ENCODE results near the gene IL2RA. TPM values are rescaled to one million over a fixed set of nuclear protein-coding genes. Genes with fewer than 3 reads are reported as not detected.
"Not testable (repeated sequence)": the region's sequence is repeated elsewhere in the genome, so short reads cannot be mapped to it uniquely, and the experiment has no call there.

IL2RA gene
- total RNA-seq, 1 donor = not detected

GRCh38 chr10:6045878-6046772 lies 16.0 kb downstream of the IL2RA start:
- H3K27me3 ChIP-seq (ENCODE audit: insufficient read depth, low read length) = peaks cover 23% of the 10 kb centered on the region
- H3K9me3 ChIP-seq (ENCODE audit: low read depth, low read length) = no peaks in the 10 kb centered on the region
- no peak for DNase-seq (ENCODE audit: insufficient read length, low spot score, missing footprints)
- H4K20me1 ChIP-seq (ENCODE audit: insufficient read depth, low read length) = no peaks in the 10 kb centered on the region
- no peaks in the 10 kb centered on the region for H3K79me2 ChIP-seq (ENCODE audit: insufficient read depth, low read length)
- H3K27ac ChIP-seq (ENCODE audit: low read depth, low read length) = no peak overlapping the region
- H3K4me3 ChIP-seq (ENCODE audit: insufficient read depth, low read length) = no peak overlapping the region
- H3K4me2 ChIP-seq (ENCODE audit: insufficient read depth, low read length) = no peak overlapping the region
- H3K36me3 ChIP-seq (ENCODE audit: insufficient read depth, low read length) = no peaks in the 10 kb centered on the region
- no peak for TF ChIP-seq CTCF (IDR thresholded peaks at IDR 0.05; ENCODE audit: extremely low read depth, low read depth, low read length)
- peaks cover 5% of the 10 kb centered on the region for H3K4me1 ChIP-seq (ENCODE audit: insufficient read depth, low read length)
- no peak overlapping the region for H2AFZ ChIP-seq (ENCODE audit: low read length)

- Histone ChIP-seq H3K4me1 (ENCODE audit: insufficient read depth, low read length) (peaks cover under 1% of the 10 kb centered on the region), H3K4me3 (ENCODE audit: insufficient read depth, low read length) (no peak overlapping the region), H4K20me1 (ENCODE audit: insufficient read depth, low read length) (no peaks in the 10 kb centered on the region), H3K9me3 (ENCODE audit: low read depth, low read length) (no peaks in the 10 kb centered on the region), H3K36me3 (ENCODE audit: insufficient read depth, low read length) (no peaks in the 10 kb centered on the region), H3K27ac (ENCODE audit: low read depth, low read length) (no peak overlapping the region), H3K27me3 (ENCODE audit: insufficient read depth, low read length) (peaks cover 23% of the 10 kb centered on the region), H3K4me2 (ENCODE audit: insufficient read depth, low read length) (no peak overlapping the region), H3K79me2 (ENCODE audit: insufficient read depth, low read length) (no peaks in the 10 kb centered on the region), H2AFZ (ENCODE audit: low read length) (no peak overlapping the region)
- TF ChIP-seq CTCF (IDR thresholded peaks at IDR 0.05; ENCODE audit: extremely low read depth, low read depth, low read length) = no peak
- DNase-seq (ENCODE audit: insufficient read length, low spot score, missing footprints) = no peak
Measured at GRCh38 chr10:6045314-6045848, 16.8 kb downstream of the IL2RA start.

- peaks cover 25% of the 10 kb centered on the region for H3K27me3 ChIP-seq (ENCODE audit: insufficient read depth, low read length)
- H3K9me3 ChIP-seq (ENCODE audit: low read depth, low read length) = no peaks in the 10 kb centered on the region
- H3K36me3 ChIP-seq (ENCODE audit: insufficient read depth, low read length) = no peaks in the 10 kb centered on the region
- H3K79me2 ChIP-seq (ENCODE audit: insufficient read depth, low read length) = no peaks in the 10 kb centered on the region
- DNase-seq (ENCODE audit: insufficient read length, low spot score, missing footprints) = no peak
- TF ChIP-seq CTCF (IDR thresholded peaks at IDR 0.05; ENCODE audit: extremely low read depth, low read depth, low read length) = no peak
- no peak overlapping the region for H3K4me2 ChIP-seq (ENCODE audit: insufficient read depth, low read length)
- no peak overlapping the region for H3K27ac ChIP-seq (ENCODE audit: low read depth, low read length)
- no peak overlapping the region for H3K4me3 ChIP-seq (ENCODE audit: insufficient read depth, low read length)
- H3K4me1 ChIP-seq (ENCODE audit: insufficient read depth, low read length) = no peaks in the 10 kb centered on the region
- H4K20me1 ChIP-seq (ENCODE audit: insufficient read depth, low read length) = no peaks in the 10 kb centered on the region
- no peak overlapping the region for H2AFZ ChIP-seq (ENCODE audit: low read length)
Measured at GRCh38 chr10:6044751-6045313, 17.3 kb downstream of the IL2RA start.

GRCh38 chr10:6044060-6044459 lies 18.1 kb downstream of the IL2RA start:
- H3K4me2 ChIP-seq (ENCODE audit: insufficient read depth, low read length) = no peak overlapping the region
- H2AFZ ChIP-seq (ENCODE audit: low read length) = no peak overlapping the region
- no peak overlapping the region for H3K27ac ChIP-seq (ENCODE audit: low read depth, low read length)
- H3K9me3 ChIP-seq (ENCODE audit: low read depth, low read length) = no peaks in the 10 kb centered on the region
- no peak for TF ChIP-seq CTCF (IDR thresholded peaks at IDR 0.05; ENCODE audit: extremely low read depth, low read depth, low read length)
- no peak for DNase-seq (ENCODE audit: insufficient read length, low spot score, missing footprints)
- peaks cover 30% of the 10 kb centered on the region for H3K27me3 ChIP-seq (ENCODE audit: insufficient read depth, low read length)
- no peaks in the 10 kb centered on the region for H4K20me1 ChIP-seq (ENCODE audit: insufficient read depth, low read length)
- H3K4me3 ChIP-seq (ENCODE audit: insufficient read depth, low read length) = no peak overlapping the region
- H3K79me2 ChIP-seq (ENCODE audit: insufficient read depth, low read length) = no peaks in the 10 kb centered on the region
- H3K36me3 ChIP-seq (ENCODE audit: insufficient read depth, low read length) = no peaks in the 10 kb centered on the region
- H3K4me1 ChIP-seq (ENCODE audit: insufficient read depth, low read length) = no peaks in the 10 kb centered on the region

GRCh38 chr10:6043377-6043776 lies 18.8 kb downstream of the IL2RA start:
- H3K36me3 ChIP-seq (ENCODE audit: insufficient read depth, low read length); H3K4me1 ChIP-seq (ENCODE audit: insufficient read depth, low read length); H2AFZ ChIP-seq (ENCODE audit: low read length); H4K20me1 ChIP-seq (ENCODE audit: insufficient read depth, low read length); H3K4me3 ChIP-seq (ENCODE audit: insufficient read depth, low read length); H3K4me2 ChIP-seq (ENCODE audit: insufficient read depth, low read length); H3K9me3 ChIP-seq (ENCODE audit: low read depth, low read length); DNase-seq (ENCODE audit: insufficient read length, low spot score, missing footprints); H3K27ac ChIP-seq (ENCODE audit: low read depth, low read length); H3K79me2 ChIP-seq (ENCODE audit: insufficient read depth, low read length): not testable (repeated sequence)
- H3K27me3 ChIP-seq (ENCODE audit: insufficient read depth, low read length) = peaks cover 32% of the 10 kb centered on the region
